DMS153 treated with DMSO at 0.1 percent for 48 hours (cell line): Measurements from ENCODE around the gene AFF3.
"Not testable (repeated sequence)": the region's sequence is repeated elsewhere in the genome, so short reads cannot be mapped to it uniquely, and the experiment has no call there.

ENCODE experiments used
- DNase-seq: peaks from one replicate; lab custom pipeline; 2025; ENCODE audit not compliant: unreplicated experiment; lab: John Stamatoyannopoulos, UW

Gene AFF3

DNA sequence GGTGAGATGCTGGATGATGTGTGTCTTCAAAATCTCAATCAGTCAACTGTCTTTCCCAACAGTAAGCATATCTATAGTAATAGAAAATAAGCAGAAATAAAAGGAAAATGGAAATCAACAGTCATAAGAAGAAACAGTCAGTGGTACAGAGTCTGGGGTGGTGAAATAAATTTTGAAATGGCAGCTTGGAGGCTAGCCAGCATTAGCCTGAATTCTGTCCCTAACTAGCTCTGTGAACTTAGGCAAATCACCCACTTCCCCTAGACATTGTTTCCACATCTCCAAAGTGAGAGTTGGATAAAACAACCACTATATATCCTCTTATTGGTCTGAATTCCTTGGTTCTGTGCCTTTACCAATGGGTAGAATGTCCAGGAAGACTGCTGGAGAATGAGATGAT is 462.9 kb downstream of the AFF3 start:
- no peak for DNase-seq

DNA sequence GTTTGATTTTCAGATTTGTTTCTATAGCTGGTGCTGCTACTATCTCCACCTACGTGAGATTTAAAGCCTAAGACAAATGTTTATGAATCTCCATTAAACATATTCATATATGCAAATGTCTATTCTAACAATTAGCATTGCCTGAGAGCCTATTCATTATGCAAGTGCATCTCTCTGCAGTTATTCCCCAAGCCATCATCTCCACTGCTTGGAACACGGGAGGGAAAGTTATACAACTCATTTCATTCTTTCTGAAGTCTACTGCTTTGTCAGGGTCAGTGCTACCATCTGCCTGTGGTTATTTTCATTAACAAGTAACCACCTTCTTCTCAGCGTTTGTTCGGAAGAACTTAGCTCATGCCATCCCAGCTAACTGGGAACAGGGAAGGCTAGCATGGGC is 463.8 kb downstream of the AFF3 start:
- DNase-seq: no peak

DNA sequence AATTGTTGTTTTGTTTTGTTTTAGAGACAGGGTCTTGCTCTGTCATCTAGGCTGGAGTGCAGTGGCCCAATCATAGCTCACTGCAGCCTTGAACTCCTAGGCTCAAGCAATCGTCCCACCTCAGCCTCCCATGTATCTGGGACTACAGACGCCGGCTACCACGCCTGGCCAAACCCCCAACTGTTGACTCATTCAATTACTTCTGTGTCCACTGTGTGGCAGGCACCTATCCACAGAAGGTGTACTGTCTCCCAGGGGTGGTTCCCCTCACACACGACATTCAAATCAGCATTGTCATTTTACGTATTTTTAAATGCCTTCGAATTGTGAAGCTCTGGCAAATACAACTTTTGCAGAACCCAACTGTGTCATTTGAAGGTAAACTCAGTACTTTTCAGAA is 464.6 kb downstream of the AFF3 start:
- no peak for DNase-seq

DNA sequence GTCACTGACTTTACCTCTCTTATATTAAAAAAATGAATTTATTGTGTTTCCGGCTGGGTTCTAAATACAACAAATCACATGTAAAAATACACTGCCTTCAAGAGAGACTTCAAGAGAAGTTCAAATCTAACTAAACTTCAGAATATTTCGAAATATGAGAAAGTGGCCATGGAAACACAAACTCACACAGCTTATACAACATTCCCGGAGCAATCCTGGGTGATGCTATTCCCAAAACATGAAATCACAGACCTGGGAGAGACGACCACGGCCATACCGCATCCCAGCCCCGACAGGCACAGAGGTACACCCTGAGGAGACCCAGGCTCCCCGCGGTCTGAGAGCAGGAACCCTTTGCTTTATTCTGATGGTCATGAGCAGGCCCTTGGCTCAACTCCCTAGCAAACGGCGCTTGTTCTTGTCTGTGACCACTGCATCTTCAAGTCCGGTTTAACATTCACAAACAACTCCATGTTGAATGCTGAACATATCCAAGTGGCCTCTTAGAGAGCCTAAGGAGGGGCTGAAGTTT is 467.2 kb downstream of the AFF3 start:
- no peak for DNase-seq

DNA sequence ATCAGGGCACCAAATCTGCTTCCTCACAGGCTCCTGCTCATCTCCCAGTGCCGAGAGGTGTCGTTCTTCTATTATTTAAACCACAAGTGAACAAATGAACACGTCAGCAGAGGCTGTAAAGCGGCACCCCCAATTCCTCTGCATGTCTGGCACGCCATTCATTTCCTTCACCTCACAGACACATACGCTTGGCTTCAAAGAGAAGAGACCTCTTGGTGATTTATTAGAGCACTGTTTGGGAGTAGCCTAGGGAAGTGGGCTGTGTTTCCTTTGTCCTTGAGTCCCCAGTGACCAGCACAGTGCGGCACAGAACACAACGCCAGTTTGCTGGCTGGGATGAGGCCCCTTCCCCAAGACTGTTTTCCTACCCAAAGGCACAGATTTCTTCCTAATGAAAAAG is 468.3 kb downstream of the AFF3 start:
- DNase-seq: no peak

DNA sequence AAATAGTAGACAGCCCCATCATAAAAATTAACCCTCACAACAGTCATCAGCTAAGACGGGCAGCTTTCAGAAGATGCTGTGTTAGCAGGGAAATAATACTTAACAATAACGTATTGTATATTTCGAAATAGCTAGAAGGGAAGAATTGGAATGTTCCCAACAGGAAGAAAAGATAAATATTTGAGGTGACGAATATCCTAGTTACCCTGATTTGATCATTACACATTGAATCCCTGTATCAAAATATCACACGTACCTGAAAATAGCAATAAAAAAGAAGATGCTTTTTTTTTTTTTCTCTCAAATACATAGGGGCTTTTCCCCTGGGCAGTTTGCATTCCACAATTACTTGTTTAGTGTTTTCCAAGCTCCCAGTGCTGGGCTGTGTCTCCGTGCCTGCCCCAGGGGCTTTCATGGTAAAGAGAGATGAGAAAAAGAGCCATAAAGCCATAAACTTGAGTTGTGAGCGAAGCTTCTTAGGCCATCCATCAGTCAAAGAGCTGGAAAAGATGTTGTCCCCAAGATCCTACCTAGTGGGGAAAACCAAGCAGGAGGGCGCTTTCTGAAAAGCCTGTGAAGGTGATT is 469.5 kb downstream of the AFF3 start:
- DNase-seq: no peak

DNA sequence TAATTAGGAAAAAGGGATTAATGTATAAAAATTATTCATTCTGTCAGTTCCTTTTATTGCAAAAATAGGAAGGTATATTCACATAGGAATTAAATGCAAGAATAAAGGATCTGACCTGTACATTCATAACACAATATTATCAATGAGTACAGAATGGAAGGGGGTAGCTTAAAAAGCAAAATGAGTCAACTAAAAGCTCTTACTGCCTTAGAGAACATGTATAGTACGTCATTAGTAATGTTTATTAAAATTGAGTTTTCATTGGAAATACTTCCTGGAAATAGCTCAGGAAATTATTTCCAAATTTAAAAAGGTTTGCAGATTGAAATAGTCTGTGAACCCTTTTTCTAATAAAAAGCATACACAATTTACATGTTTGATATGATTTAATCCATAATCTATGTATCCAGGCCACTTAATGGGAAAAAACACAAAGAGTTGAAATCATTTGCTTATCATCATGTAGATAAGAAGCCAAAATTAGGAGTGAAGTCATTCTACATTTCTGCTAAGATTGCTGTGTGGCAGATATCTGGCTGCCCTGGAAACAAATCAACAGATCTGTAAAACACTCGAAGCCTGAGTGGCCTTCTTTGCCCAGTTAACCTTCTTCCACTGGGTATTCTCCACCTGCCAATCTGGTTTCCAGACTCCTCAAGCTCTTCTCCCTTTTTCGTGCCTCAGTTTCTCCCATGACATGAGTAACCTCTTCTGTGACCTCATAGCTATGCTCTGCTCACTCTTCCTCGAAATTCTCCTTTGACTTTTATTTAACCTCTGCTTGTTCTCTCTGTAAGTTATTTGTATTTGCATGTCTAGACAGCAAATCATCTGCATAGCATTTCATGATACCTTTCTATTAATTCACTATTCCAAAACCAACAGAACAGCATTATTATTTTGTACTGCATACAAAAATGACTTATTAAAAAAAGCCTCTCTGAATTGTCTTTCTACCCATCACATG is 471.3 kb downstream of the AFF3 start:
- no peak for DNase-seq

DNA sequence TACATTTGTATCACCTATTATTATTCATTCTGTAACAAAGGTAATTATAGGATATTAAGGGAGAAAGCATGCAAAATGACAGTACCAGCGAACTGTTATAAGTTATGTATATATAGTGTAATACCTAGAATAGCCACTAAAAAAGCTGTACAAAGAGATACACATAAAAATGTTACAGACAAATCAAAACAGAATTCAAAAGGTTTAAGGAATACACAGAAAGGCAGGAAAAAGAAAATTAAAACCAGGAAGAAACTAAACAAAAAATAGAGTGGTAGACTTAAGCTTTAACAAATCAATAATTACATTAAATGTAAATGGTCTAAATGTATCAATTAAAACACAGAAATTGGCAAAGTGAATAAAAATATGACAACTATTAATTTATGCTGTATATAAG is 476.1 kb downstream of the AFF3 start:
- DNase-seq: no peak

DNA sequence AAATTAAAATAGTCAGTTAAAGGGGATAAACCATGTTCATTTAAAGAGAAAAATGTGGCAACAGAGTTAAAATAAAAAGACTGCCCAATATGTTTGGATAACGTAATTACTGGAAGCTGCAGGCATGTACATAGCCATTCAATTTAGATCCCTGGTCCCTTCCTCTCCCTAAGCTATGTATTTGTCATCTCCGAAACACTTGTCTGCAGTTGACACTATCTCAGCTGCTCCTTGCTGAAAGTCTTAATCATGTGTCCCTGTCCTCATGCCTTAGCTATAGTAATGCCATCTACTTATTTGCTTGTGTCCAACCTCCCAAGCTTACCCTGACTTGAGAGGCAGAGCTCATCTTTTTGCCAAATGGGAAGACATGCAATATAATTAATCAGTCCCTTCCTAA is 478.7 kb downstream of the AFF3 start:
- DNase-seq: no peak

DNA sequence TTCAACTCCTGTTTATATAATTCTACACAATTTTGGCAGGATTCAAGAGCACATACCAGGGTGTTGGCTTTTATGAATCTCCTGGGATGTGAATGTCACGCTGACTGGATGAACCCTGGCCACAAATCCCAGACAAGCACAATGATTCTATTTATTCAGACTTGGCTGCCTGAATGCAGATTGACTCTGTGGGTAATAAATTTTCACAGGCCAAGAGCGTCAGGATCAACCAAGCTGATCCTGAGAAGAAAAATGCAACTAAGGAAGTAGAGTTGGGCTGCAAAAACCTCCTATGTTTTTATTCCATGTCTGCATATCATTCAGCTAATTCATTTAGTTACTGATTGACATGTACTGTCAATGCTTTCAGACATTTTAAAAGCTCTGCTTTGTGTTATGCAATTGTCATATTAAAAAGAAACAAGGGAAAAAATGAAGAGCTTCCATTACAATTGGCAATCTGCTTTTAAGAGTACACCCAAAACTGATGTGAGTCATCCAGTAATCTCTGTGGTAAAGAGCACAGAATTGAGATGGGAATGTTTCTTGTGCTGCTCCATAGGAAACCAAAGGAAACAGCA is 479.5 kb downstream of the AFF3 start:
- DNase-seq: peak; percentile 51

DNA sequence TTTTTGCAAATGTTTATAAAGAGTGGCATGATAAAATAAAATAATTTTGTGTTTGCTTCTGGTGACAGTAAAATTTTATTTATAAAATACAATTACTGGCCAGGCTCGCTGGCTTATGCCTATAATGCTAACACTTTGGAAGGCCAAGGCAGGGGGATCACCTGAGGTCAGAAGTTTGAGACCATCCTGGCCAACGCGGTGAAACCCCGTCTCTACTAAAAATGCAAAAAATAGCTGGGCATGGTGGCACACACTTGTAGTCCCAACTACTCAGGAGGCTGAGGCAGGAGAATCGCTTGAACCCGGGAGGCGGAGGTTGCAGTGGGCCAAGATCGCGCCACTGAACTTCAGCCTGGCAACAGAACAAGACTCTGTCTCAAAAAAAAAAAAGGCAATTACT is 480.6 kb downstream of the AFF3 start:
- not testable (repeated sequence) for DNase-seq

DNA sequence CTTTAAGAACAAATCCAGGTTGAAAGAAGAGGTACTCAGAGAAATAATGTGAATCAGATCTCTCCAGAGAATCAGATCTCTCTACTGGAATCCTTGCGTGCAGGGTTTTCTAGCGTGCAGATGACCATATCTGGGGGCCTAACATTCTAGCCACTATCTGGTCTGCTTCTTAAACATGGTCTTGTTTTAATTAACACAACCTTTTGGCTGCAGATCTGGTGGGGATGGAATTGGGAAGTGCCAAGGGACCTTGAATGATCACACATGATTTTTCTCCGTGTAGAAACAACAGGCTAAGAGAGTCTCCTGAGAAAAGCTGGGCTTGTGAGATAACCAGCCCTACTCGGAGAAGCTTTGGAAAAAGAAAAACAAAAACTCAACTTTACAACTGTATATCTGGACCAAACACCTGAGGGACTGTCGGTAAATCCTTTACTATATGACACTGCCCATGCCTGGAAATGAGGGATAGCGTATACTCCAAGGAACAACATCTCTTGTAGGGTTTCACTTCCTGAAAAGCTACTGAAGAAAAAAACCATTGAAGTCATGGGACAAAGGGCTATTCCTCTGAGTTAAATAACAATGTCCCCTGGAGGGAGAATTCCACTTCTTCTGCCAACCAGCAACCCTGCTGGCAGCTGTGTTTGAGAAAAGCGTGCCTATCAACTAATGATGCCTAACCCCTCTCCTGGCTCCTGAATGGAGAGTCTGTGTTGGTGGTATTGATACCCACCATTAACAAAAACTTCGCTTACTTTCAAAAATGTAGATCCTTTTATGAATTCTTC is 481.6 kb downstream of the AFF3 start:
- no peak for DNase-seq

DNA sequence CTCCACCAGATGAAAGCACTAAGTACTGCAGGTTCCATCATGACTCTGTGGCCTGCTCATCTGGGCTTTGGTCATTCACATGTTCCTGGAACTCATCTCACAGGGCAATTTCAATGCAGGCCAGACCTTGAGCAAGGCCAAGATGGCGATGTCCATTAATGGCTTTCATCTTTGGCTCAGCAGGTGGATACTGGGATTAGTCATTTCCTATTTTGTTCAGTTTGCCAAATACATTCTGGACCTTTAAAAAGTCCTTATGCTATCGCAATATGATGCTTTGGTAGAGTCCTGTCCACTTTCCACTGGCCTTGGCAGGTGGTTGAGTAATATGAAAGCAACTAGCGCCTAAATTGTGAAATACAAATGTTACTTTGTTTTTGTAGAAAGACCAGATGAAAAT is 482.5 kb downstream of the AFF3 start:
- no peak for DNase-seq

DNA sequence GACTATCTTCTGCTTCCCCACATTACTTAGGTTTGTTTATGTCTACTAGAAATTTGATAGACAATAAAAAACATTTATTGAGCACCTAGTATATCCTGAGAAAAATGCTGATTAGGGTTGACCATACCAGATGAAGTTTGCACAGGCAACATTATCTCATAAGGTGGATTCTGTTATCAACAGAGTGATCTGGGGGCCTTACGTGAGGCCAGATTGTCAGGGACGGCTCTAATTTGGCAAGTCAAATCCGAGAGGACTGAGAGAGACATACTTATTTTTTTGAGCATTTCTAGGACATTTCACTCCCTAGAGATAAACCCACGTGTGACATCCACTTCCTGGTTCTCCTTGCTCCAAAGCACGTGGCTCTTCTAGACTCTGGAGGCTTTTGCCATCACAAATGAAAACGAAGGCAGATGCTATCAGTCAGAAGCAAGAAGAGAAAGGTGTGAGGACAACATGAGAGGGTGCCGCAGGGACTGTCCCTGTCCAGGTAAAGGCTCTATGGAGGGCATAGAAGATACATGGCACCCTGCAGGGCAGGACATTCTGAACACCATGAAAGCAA is 484.6 kb downstream of the AFF3 start:
- no peak for DNase-seq

DNA sequence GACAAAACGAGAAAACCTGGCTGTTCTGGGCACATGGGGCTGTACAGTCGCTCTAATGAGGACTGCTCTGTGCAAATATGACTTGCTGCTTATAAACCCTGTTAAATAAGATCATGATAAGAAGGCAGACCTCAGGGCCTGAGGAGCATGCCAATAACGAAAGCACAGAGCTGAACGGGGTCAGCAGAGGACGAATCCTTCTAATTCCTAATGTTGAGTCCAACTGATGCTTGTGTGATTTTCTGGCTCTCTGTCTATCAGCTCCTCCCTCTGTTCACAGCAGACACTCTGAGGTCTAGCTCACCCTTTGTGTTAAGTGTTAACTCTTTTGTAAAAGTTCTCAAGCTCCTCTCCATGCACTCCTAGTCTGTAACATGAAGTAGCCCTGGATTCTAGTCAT is 485.4 kb downstream of the AFF3 start:
- DNase-seq: no peak

DNA sequence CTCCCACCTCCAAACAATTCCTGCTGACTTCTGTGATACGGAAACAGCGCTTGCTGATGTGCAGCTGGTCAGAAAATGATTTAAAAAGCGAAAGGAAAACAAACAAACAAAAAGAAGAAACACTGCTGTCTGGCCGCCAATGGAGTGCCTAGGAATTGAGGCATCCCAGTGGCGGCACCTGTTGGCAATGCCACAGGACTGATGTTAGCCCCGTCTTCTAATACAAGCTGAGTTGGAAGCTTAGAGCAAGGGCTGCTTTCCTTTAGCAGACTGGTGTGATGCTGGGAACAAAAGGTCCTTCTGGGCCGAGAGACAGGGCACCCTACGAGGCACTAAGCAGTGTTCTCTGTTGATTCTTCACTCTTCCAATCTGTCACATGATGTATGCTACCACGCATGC is 489.0 kb downstream of the AFF3 start:
- DNase-seq: no peak

DNA sequence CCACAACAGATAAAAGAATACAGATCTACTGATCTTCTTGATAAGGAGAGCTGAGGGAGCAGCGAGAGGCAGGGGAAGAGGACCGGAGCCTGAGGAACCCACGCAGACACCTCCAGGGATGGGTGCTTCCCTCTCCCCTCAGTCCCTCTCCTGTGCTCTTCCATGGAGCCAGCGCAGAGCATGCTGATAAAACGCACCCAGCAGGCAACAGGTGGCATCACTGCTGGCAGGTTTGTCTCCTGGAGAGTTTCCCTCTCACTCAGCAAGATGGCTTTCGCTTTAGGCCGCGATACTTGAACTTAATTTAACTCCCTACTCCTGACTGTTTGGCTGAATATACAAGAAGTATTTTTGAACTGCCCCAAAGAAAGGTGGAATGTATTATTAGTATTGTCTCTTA is 489.5 kb downstream of the AFF3 start:
- DNase-seq: no peak

DNA sequence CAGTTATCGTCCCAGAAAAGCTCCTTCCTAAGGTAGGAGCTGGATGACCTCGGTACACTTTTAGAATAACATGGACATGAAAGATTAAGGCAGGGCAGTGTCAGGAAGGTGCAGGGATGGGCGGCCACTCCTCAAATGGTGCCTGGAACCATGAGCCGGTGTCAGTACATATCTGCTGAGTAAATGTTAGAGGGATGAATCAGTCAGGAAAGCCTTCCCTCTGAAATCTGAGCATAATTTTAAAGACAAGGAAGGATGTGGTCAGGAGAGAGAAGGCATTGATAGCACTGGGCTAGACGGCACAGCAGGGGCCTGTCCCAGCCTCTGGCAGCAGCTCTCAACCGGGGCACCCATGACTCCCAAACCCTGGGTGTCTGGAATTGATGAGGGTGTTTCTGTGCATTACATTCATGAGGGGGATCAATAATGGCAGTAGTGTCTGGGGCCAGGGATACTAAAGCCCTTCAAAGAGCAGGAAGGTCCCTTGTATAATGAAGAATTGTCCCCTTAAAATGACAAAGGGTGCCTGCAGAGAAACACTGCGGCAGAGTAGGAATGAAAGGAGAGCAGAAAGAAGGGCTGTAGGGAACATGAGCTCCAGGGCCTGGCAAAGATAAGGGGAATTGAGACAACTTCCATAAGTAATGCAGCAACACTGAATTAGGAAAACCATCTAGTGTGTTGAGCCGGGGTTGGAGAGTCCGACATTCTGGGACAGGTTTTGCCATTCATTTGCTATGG is 490.3 kb downstream of the AFF3 start:
- no peak for DNase-seq

DNA sequence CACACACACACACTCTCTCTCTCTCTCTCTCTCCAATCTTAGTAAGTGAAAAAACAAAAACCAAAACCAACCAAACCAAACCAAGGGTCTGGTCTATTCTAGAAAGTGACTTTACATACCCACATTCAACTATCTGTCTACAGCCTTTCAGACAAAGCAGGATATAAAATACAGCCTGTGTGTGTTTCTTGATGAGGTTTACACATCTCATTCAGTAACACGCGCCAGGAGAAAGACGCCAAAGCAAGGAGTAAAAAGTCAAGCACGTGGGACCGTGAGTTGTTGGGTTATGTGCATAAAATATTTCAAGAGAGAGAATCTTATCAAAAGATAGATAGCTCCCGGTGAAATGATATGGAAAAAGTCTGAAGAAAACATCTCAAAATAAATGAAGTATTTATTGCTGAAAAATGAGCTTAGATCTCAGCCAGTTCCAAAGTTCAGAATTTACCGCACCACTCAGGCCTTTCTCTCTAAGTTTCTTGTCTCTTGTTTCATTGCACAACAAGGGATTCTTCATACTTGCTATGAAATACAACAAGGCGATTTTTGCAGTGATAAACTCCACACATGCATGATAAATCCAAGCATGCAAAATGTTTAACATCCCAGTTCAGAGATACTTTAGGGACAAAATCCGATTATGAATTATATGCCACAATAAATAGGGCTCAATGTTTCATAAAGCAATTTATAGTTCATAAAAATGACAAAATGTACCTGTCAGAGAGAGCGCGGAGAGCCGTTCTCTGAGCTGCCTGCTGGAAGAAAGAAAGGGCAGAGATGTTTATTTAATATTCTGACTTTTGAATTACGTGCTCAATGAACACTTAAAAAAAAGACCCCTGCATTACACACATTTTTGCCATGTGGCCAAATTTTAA is 493.2 kb downstream of the AFF3 start:
- DNase-seq: no peak
